ENCODE measurements around the gene PDE3B.
"Not testable (repeated sequence)": the region's sequence is repeated elsewhere in the genome, so short reads cannot be mapped to it uniquely, and the experiment has no call there.

Gene PDE3B

DNA sequence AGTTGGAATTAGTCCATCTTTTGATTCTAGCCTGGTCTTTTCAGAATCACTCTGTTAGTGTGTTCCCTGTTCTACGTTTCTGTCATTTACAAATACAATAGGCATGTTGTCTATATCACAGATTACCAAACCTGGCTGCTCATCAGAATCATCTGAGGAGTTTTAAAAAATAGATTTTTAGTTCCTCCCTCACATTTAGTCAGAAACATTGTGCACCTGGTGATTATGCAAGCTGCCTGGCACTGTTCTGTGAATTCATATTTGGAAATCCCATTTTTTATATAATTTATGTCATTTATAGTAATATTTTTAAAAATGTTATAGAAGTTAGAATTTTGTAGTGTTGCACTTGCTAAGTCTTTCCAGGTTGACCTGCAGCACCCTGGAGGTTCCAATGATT is 107.3 kb downstream of the PDE3B start:
- no peak for DNase-seq

- no peak for DNase-seq
Observed at GRCh38 chr11:14751975-14752407, 108.4 kb downstream of the PDE3B start.

DNA sequence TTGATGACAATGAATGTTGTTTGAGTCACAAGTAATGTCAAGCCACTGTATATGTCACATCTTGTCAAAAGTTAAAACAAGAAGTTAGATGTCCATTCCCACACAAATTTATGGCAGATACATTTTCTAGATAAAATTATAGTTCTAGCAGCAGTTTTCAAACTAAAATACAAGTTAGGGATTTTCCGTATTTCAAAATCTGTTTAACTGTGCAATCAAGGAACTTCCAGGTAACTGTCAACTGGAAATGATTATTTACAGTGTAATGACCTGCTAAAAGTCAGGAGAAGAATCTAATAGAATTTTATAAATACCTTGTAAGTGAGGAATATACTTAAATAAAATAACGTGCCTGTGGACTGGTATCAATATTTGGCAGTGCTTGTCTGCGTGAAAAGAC is 111.5 kb downstream of the PDE3B start:
- no peak for DNase-seq

GRCh38 chr11:14756349-14756748 is 112.7 kb downstream of the PDE3B start:
- DNase-seq: no peak

GRCh38 chr11:14759300-14760012 is 115.9 kb downstream of the PDE3B start:
- not testable (repeated sequence) for DNase-seq

DNA sequence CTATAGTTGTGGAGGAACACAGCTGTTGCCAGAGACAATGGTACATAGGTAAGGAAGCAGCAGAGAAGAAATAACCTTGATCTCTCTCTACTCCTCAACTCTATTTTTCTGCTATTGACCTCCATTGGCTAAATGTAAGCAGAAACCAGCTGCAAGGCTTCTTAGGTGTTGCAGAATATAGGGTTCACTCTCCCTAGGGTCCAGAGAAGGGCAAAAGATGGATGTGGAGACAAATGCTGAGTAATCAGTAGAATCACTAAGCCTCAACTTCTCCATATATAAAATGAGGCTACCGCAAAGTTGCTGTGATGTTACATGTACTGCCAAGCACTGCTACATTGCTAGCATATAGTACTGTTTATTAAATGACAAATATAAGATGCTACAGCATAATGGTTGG is 120.6 kb downstream of the PDE3B start:
- DNase-seq: no peak

GRCh38 chr11:14764579-14765527 is 121.2 kb downstream of the PDE3B start:
- DNase-seq: no peak

GRCh38 chr11:14766585-14766984 is 123.0 kb downstream of the PDE3B start:
- no peak for DNase-seq

DNA sequence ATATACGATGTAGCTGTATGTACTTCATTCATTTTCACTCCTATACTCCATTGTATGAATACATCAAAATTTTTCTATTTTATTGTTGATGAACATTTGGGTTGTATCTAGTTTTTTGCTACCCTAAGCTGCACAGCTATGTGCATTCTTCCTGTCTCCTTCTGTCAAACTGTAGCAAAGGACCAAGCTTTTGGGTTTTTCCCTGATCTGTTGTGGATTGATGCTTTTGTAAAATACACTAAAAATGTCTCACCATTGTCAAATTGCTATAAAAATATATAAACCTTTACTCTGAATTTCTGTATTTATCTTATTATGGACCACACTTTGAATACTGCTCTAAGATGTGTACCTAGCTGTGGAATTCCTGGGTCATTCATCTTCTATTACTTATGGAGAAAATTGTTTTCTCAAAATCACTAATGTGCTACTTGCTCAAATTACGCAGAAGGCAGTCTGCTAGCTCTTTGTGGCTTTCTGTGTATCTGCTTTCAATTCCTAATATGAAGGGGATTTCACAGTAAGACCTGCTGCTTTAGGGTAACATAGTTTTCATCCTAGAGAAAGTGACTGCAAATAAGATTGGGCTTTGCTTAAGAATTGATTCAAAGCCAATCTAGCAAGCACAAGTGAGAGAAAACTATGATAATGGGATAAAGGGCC is 125.1 kb downstream of the PDE3B start:
- no peak for DNase-seq

DNA sequence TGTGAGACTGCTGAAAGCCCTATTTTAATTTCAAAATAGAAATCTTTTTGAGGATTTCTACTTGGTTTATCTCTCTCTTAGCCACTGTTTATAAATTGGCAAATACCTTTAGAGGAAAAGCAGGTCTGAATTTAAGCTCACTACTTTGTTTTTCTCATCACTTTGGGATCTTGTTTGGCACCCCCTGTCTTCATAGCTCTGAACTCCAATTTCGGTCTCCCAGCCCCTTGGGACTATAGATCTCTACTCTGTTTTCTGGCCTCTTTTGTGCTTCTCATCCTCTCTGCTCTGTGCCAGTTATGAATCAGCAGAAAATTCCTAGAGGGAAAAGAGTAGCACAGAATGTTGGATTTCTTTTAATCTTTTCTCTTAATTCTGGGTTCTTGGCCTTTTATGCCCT is 130.2 kb downstream of the PDE3B start:
- no peak for DNase-seq

DNA sequence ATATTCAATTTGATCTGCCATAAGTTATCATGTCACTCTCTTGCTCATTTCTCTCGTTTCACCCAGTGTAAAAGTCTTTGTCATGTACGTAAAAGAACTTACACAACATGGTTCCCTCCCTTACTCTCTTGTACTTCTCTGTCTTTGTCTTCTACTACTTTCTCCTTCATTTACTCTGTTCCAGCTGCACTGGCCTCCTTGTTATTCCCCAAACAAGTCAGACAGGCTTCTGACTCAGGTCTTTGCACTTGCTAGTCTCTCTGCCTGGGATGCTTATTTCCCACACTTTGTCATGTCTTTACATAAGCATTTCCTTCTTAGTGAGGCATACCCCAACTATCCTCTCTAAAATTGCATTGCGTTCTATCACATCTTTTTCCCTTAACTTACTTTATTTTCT is 131.1 kb downstream of the PDE3B start:
- no peak for DNase-seq

DNA sequence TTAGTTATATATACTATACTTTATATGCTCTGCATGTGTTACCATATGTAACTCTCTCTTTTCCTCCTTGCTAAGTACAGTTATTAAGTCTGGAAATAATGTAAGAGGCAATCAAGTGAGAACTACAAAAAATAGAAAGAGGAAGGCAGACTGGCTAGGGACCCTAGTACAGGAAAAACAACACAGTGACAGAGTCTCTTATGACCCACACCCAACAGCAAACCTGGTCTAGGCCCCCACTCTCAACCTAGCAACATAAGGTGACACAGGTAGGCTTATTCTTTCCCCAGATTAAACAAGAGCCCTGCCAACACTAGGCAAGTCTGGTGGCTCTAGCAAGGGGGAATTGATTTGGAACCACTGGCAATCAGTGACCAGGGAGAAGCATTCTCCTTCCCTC is 132.3 kb downstream of the PDE3B start:
- DNase-seq: no peak

- DNase-seq: not testable (repeated sequence)
Observed at GRCh38 chr11:14778460-14778859, 134.9 kb downstream of the PDE3B start.

DNA sequence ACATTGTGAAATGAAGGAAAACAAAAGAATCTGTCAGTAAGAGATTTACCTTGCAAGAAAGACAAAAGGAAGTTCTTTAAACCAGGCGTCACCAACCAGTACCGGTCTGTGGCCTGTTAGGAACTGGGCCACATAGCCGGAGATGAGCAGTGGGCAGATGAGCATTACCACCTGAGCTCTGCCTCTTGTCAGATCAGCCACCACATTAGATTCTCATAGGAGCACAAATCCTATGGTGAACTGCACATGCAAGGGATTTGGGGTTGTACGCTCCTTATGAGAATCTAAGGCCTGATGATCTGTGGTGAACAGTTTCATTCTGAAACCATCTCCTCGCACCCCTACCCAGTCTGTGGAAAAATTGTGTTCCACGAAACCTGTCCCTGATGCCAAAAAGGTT is 140.2 kb downstream of the PDE3B start:
- DNase-seq: no peak

- DNase-seq: no peak
Observed at GRCh38 chr11:14784230-14784629, 140.6 kb downstream of the PDE3B start.

DNA sequence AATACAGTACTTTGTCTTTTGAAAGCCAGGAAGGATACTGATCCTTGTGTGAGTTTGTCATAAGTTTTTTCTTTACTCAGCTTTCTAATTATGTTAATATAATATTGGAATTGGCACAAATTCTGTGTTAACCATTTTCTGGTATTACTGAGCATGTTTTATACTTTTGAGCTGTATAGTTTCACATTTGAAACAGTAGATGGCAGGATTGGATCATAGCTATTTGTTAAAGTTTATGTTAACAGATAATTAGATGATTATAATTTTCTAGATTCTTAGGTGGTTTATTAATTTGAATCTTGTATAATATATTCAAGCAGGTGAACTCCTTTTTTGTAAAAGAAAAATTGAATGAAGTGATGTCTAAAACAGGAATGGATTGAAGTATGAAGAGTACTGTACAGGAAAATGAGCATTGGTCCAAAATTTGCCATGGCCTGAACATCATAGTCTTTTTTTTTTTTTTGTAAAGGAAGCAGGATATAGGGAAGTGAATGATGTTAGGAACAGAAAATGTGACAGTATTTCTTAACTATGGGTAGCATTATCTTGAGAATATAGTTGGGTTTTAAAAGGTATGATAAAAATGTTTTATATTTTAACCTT is 146.4 kb downstream of the PDE3B start:
- DNase-seq: no peak

DNA sequence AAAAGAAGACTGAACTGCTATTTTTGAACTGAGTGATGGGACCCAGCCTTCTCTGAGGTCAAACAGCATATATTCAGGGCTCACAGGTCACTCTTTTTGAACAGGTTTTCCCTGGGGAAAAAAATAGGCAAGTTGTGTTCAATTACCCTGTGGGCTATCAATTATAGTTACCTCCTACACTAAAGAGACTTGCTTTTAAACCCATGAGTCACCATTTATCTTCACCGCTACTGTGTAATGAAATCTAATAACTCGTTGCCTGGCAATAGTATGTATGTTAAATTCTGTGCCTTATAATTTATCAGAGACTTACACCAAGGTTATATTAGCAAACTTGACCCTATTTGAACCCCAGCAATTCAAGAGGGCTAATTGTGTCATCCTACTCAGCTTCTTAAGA is 149.9 kb downstream of the PDE3B start:
- DNase-seq: no peak

- DNase-seq: not testable (repeated sequence)
Observed at GRCh38 chr11:14796028-14796427, 152.4 kb downstream of the PDE3B start.

DNA sequence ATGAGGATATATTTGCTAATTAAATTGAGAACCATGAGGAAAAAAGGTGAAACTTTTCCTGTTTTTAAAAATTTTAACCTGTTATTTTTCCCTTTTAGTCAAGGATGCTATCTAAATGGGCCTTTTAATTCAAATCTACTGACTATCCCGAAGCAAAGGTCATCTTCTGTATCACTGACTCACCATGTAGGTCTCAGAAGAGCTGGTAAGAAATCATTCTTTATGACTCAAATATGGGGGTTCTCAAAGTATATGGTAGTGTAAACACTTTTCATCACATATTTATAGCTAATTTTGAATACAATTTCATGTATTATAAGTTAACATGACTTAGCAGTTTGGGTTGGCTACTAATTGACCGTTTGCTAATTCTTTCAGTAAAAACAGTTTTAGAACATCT is 160.2 kb downstream of the PDE3B start:
- DNase-seq: no peak

- no peak for DNase-seq
Observed at GRCh38 chr11:14809466-14809865, 165.9 kb downstream of the PDE3B start.

DNA sequence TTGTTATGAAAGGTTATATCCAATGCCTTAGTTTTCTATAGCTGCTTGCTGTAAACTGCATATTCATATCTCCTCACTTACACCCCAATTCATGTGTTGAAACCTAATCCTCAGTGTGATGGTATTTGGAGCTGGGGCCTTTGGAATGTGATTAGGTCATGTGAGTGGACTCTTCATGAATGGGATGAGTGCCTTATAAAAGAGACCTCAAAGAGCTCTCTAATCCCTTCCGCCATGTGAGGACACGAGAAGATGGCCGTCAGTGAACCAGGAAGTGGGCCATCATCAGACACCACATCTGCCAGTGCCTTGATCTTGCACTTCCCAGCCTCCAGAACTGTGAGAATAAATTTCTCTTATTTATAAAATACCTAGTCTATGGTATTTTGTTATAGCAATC is 169.2 kb downstream of the PDE3B start:
- no peak for DNase-seq

DNA sequence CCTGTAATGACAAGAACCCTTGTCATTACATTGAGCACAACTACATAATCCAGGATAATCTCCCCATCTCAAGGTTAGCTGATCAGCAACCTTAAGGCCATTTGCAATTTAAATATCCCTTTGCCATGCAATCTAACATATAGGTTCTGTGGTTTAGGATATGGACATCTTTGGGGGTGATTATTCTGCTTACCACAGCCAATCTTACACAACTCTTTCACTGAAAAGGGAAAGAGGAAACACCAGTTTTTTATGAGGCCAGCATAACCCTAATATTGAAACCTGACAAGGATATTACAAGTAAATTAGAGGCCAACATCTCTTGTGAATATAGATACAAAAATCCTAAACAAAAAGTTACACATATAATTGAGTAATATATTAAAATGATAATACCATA is 169.9 kb downstream of the PDE3B start:
- no peak for DNase-seq

- no peak for DNase-seq
Observed at GRCh38 chr11:14818779-14819178, 175.2 kb downstream of the PDE3B start.
